Measurements from ENCODE around the gene SRSF7. TPM values are rescaled to one million over a fixed set of nuclear protein-coding genes. Genes with fewer than 3 reads are reported as not detected.

Gene SRSF7
- total RNA-seq, 1 donor from 2014 or later = 106 TPM

- Histone ChIP-seq H3K27ac (no peak overlapping the region), H3K27me3 (no peaks in the 10 kb centered on the region), H3K9me3 (no peaks in the 10 kb centered on the region), H3K36me3 (peaks cover 2 to 13% of the 10 kb centered on the region in 2 donors), H3K4me1 (no peaks in the 10 kb centered on the region), H3K4me3 (no peak overlapping the region)
- intact Hi-C loops (cut with DNase I) = loop anchor here (5.0 kb wide), 1 partner anchor 124 kb away; no protein-coding TSS in a partner anchor
- DNase-seq (ENCODE audit: extremely low spot score in 2 of 2) = no peak
- no peak for TF ChIP-seq POLR2AphosphoS5 (IDR thresholded peaks at IDR 0.05; ENCODE audit: insufficient read depth in 1 of 2, low read depth in 1 of 2)
These were observed 19.4 kb downstream of the SRSF7 start for GRCh38 chr2:38731684-38732221.

GRCh38 chr2:38731090-38731489 is 20.1 kb downstream of the SRSF7 start:
- Histone ChIP-seq H3K4me3 (no peak overlapping the region), H3K27ac (no peak overlapping the region), H3K9me3 (no peaks in the 10 kb centered on the region), H3K27me3 (no peaks in the 10 kb centered on the region), H3K36me3 (peaks cover 2 to 13% of the 10 kb centered on the region in 2 donors), H3K4me1 (no peaks in the 10 kb centered on the region)
- TF ChIP-seq POLR2AphosphoS5 (IDR thresholded peaks at IDR 0.05; ENCODE audit: insufficient read depth in 1 of 2, low read depth in 1 of 2) (no peak), POLR2A (IDR thresholded peaks at IDR 0.05) (no peak), CTCF (IDR thresholded peaks at IDR 0.05) (no peak)
- intact Hi-C loops (cut with DNase I) = loop anchor here (5.0 kb wide), 1 partner anchor 124 kb away; no protein-coding TSS in a partner anchor
- DNase-seq (ENCODE audit: extremely low spot score in 2 of 2) = no peak

- TF ChIP-seq POLR2AphosphoS5 (IDR thresholded peaks at IDR 0.05; ENCODE audit: insufficient read depth in 1 of 2, low read depth in 1 of 2) (no peak), CTCF (IDR thresholded peaks at IDR 0.05) (no peak), POLR2A (IDR thresholded peaks at IDR 0.05) (no peak)
- intact Hi-C loops (cut with DNase I) = loop anchor here (5.0 to 10.0 kb wide), 2 partner anchors 146 to 424 kb away; no protein-coding TSS in a partner anchor
- Histone ChIP-seq H3K36me3 (peaks cover 2 to 11% of the 10 kb centered on the region in 2 donors), H3K27ac (no peak overlapping the region), H3K4me1 (no peaks in the 10 kb centered on the region), H3K9me3 (no peaks in the 10 kb centered on the region), H3K27me3 (no peaks in the 10 kb centered on the region), H3K4me3 (no peak overlapping the region)
- DNase-seq (ENCODE audit: extremely low spot score in 2 of 2) = no peak
These were observed 22.5 kb downstream of the SRSF7 start for GRCh38 chr2:38728694-38729093.

GRCh38 chr2:38727661-38728060 is 23.5 kb downstream of the SRSF7 start:
- Histone ChIP-seq H3K9me3 (no peaks in the 10 kb centered on the region), H3K4me3 (no peak overlapping the region), H3K27ac (no peak overlapping the region), H3K36me3 (peaks cover under 1 to 2% of the 10 kb centered on the region in 2 donors), H3K27me3 (no peaks in the 10 kb centered on the region), H3K4me1 (peaks cover 5% of the 10 kb centered on the region)
- DNase-seq (ENCODE audit: extremely low spot score in 2 of 2) = no peak
- TF ChIP-seq CTCF (IDR thresholded peaks at IDR 0.05) = no peak
- TF ChIP-seq POLR2A (IDR thresholded peaks at IDR 0.05) = no peak
- TF ChIP-seq POLR2AphosphoS5 (IDR thresholded peaks at IDR 0.05; ENCODE audit: insufficient read depth in 1 of 2, low read depth in 1 of 2) = no peak
- intact Hi-C loops (cut with DNase I) = loop anchor here (5.0 to 10.0 kb wide), 2 partner anchors 145 to 423 kb away; no protein-coding TSS in a partner anchor

GRCh38 chr2:38723173-38723572 is 28.0 kb downstream of the SRSF7 start:
- no peak for TF ChIP-seq POLR2A (IDR thresholded peaks at IDR 0.05)
- TF ChIP-seq CTCF (IDR thresholded peaks at IDR 0.05) = no peak
- TF ChIP-seq POLR2AphosphoS5 (IDR thresholded peaks at IDR 0.05; ENCODE audit: insufficient read depth in 1 of 2, low read depth in 1 of 2) = no peak
- H3K4me3 ChIP-seq = no peak overlapping the region
- H3K27ac ChIP-seq = no peak overlapping the region
- H3K36me3 ChIP-seq = no peaks in the 10 kb centered on the region
- intact Hi-C loops (cut with DNase I) = loop anchor here (10.0 kb wide), 1 partner anchor 418 kb away; no protein-coding TSS in a partner anchor
- no peaks in the 10 kb centered on the region for H3K9me3 ChIP-seq
- no peak for DNase-seq (ENCODE audit: extremely low spot score in 2 of 2)
- peaks cover 32% of the 10 kb centered on the region for H3K4me1 ChIP-seq
- H3K27me3 ChIP-seq = no peaks in the 10 kb centered on the region
